Stimulated activated CD8-positive, alpha-beta memory T cell treated with anti-CD3 and anti-CD28 coated beads, Interleukin-4, amount 100 ng/mL, for 24 hours (primary cell): ENCODE data around the gene KATNB1.
A peak's percentile ranks its signal among the peaks of the same experiment; 100 is the strongest.

ENCODE experiments used
- DNase-seq: peaks from one replicate; pipeline ENCODE4 v3.0.0-alpha.2; 2020; ENCODE audit warnings: low read depth

Gene KATNB1

GRCh38 chr16:57735755-57736418 is at the start of gene KATNB1:
Gene KATNB1 (plus strand): TSS chr16:57735770. CDS start chr16:57737244, 1,474 bp downstream.
- no peak for DNase-seq

GRCh38 chr16:57686577-57686976 is 49.0 kb upstream of the KATNB1 start:
- DNase-seq: no peak

GRCh38 chr16:57687363-57687929 is 48.1 kb upstream of the KATNB1 start:
- no peak for DNase-seq

- no peak for DNase-seq
These were observed 47.0 kb upstream of the KATNB1 start for GRCh38 chr16:57688487-57688986.

- no peak for DNase-seq
These were observed 46.4 kb upstream of the KATNB1 start for GRCh38 chr16:57688987-57689761.

- peak; percentile 22 for DNase-seq
These were observed 45.6 kb upstream of the KATNB1 start for GRCh38 chr16:57689762-57690558.

GRCh38 chr16:57690782-57691471 is 44.6 kb upstream of the KATNB1 start:
- no peak for DNase-seq

- DNase-seq: no peak
These were observed 42.9 kb upstream of the KATNB1 start for GRCh38 chr16:57692636-57693035.

GRCh38 chr16:57693550-57693949 is 42.0 kb upstream of the KATNB1 start:
- DNase-seq: no peak

- no peak for DNase-seq
These were observed 41.3 kb upstream of the KATNB1 start for GRCh38 chr16:57694231-57694724.

GRCh38 chr16:57694725-57695679 is 40.6 kb upstream of the KATNB1 start, which contains the start of gene DRC7:
Gene DRC7 (plus strand): TSS chr16:57694806. CDS start chr16:57697950, 3,144 bp downstream.
- DNase-seq: no peak

- DNase-seq: no peak
These were observed 39.9 kb upstream of the KATNB1 start for GRCh38 chr16:57695680-57696069.

- DNase-seq: no peak
These were observed 39.3 kb upstream of the KATNB1 start for GRCh38 chr16:57696240-57696639.

GRCh38 chr16:57697896-57698537 is 37.6 kb upstream of the KATNB1 start:
- no peak for DNase-seq

GRCh38 chr16:57698812-57699405 is 36.7 kb upstream of the KATNB1 start:
- no peak for DNase-seq

- no peak for DNase-seq
These were observed 36.1 kb upstream of the KATNB1 start for GRCh38 chr16:57699481-57699880.

- DNase-seq: no peak
These were observed 35.7 kb upstream of the KATNB1 start for GRCh38 chr16:57699899-57700298.

GRCh38 chr16:57700781-57701551 is 34.6 kb upstream of the KATNB1 start:
- DNase-seq: no peak
